Endothelial cell of umbilical vein (primary cell): Measurements from ENCODE around the gene CTLA4. TPM values are rescaled to one million over a fixed set of nuclear protein-coding genes. Genes with fewer than 3 reads are reported as not detected.

ENCODE experiments used
- BruUV-seq: library from RNA; stranded (reverse); fragments of 400-500 nt; replicated peaks from 2 replicates; lab custom pipeline; 2021; lab: Mats Ljungman, UMichigan
- CTCF ChIA-PET: fragments of 300-600, 350-600 bp; sonication (Branson Sonifier 250); formaldehyde crosslinking; loops from one replicate; lab custom pipeline; 2021; ENCODE audit warnings: antibody characterized with exemption, inconsistent platforms; lab: Charles Lee
- POLR2A ChIA-PET: fragments of 300-600, 350-600 bp; sonication (Branson Sonifier 250); formaldehyde crosslinking; loops from one replicate; lab custom pipeline; 2021; ENCODE audit warnings: antibody characterized with exemption, inconsistent platforms; lab: Charles Lee
- DNase-seq: peaks from one replicate; pipeline ENCODE4 v3.0.0-alpha.2; 2011; ENCODE audit warnings: low read depth, low spot score
- FAIRE-seq: peaks from 2 replicates; lab custom pipeline; 2011; peaks lifted over from hg19 to GRCh38; lab: Jason Lieb, UNC
- H2AFZ ChIP-seq: 2 replicates; pipeline ENCODE4 v1.6.0; 2012; ENCODE audit warnings: low read depth, low read length, control low read depth, inconsistent platforms
- H3K27ac ChIP-seq: 2 replicates; pipeline ENCODE4 v1.5.1; 2011; ENCODE audit warnings: low read depth, mild to moderate bottlenecking, control low read depth, low read length, moderate library complexity; ENCODE audit not compliant: insufficient read depth
- H3K27me3 ChIP-seq, 2 experiments: 2 replicates each; pipeline versions ENCODE4 v1.6.0 to v1.6.1; 2011; ENCODE audit warnings: low read length in 2 of 2, mixed read lengths in 1 of 2; ENCODE audit not compliant: control insufficient read depth in 2 of 2, insufficient read depth in 2 of 2
- H3K36me3 ChIP-seq, 2 experiments: 2 replicates in 1 of 2; 3 replicates in 1 of 2; pipeline ENCODE4 v1.5.1; 2011; ENCODE audit warnings: low read length in 2 of 2, mild to moderate bottlenecking in 1 of 2, moderate library complexity in 1 of 2; ENCODE audit not compliant: control insufficient read depth in 2 of 2, insufficient read depth in 2 of 2; ENCODE audit errors: extremely low read depth in 1 of 2
- H3K4me1 ChIP-seq: 3 replicates; pipeline ENCODE4 v1.5.1; 2011; ENCODE audit warnings: mild to moderate bottlenecking, low read length; ENCODE audit not compliant: control insufficient read depth, insufficient read depth; ENCODE audit errors: extremely low read depth
- H3K4me2 ChIP-seq: 2 replicates; pipeline ENCODE4 v1.6.1; 2011; ENCODE audit warnings: low read length, control low read depth, mixed read lengths; ENCODE audit not compliant: insufficient read depth
- H3K4me3 ChIP-seq, 3 experiments: fragments of 200-600 bp in 1 of 3; sonication (generic), shearing (Covaris generic) in 1 of 3; replicated peaks in 1 of 3; 2 replicates each; pipeline ENCODE4 v1.5.1; 2011 to 2016; ENCODE audit warnings: control low read depth in 3 of 3, low read length in 3 of 3, mild to moderate bottlenecking in 2 of 3, inconsistent platforms in 1 of 3, low read depth in 1 of 3, moderate library complexity in 1 of 3; ENCODE audit not compliant: insufficient read depth in 1 of 3
- H3K79me2 ChIP-seq: 2 replicates; pipeline ENCODE4 v1.6.0; 2012; ENCODE audit warnings: low read length, inconsistent platforms; ENCODE audit not compliant: control insufficient read depth, insufficient read depth
- H3K9ac ChIP-seq: replicated peaks from 2 replicates; pipeline ENCODE3; 2011; ENCODE audit warnings: low read length, control low read depth; ENCODE audit not compliant: insufficient read depth; ENCODE audit errors: extremely low read depth
- H3K9me1 ChIP-seq: replicated peaks from 3 replicates; pipeline ENCODE4 v1.6.0; 2011; ENCODE audit warnings: mild to moderate bottlenecking, low read length; ENCODE audit not compliant: control insufficient read depth, insufficient read depth; ENCODE audit errors: extremely low read depth
- H3K9me3 ChIP-seq: replicated peaks from 2 replicates; pipeline ENCODE4 v1.5.1; 2012; ENCODE audit warnings: low read length, inconsistent platforms; ENCODE audit not compliant: control insufficient read depth, insufficient read depth
- H4K20me1 ChIP-seq: replicated peaks from 2 replicates; pipeline ENCODE3; 2011; ENCODE audit warnings: mild to moderate bottlenecking, low read length; ENCODE audit not compliant: control insufficient read depth, insufficient read depth; ENCODE audit errors: extremely low read depth
- CTCF ChIP-seq, 2 donors: IDR thresholded peaks; 1 replicate in 1 of 2; 2 replicates in 1 of 2; pipeline ENCODE4 v1.5.1; 2011; ENCODE audit warnings: low read length in 2 of 2, mild to moderate bottlenecking in 2 of 2, moderate library complexity in 2 of 2, control low read depth in 1 of 2, inconsistent platforms in 1 of 2, low read depth in 1 of 2; ENCODE audit not compliant: insufficient read depth in 1 of 2; ENCODE audit errors: extremely low read depth in 1 of 2
- EZH2 ChIP-seq: IDR thresholded peaks from 2 replicates; pipeline ENCODE4 v1.6.1; 2012; ENCODE audit warnings: borderline replicate concordance, low read depth, mild to moderate bottlenecking, moderate library complexity, low read length, inconsistent platforms; ENCODE audit not compliant: severe bottlenecking
- FOS ChIP-seq: IDR thresholded peaks from 2 replicates; pipeline ENCODE4 v1.6.1; 2011; ENCODE audit warnings: mild to moderate bottlenecking, low read length, moderate library complexity, borderline replicate concordance; ENCODE audit not compliant: insufficient read depth
- GATA2 ChIP-seq: IDR thresholded peaks from 2 replicates; pipeline ENCODE4 v1.7.0; 2011; ENCODE audit warnings: low read depth, mild to moderate bottlenecking, moderate library complexity, mixed read lengths, low read length; ENCODE audit not compliant: insufficient read length, insufficient read depth
- JUN ChIP-seq: IDR thresholded peaks from 2 replicates; pipeline ENCODE4 v1.6.1; 2011; ENCODE audit warnings: borderline replicate concordance, low read depth; ENCODE audit not compliant: insufficient read length, insufficient read depth
- MAX ChIP-seq: IDR thresholded peaks from 2 replicates; pipeline ENCODE4 v1.6.1; 2011; ENCODE audit not compliant: insufficient read depth, insufficient read length
- MYC ChIP-seq: IDR thresholded peaks from one replicate; pipeline ENCODE4 v1.6.1; 2011; ENCODE audit warnings: mild to moderate bottlenecking, low read depth, low read length
- POLR2A ChIP-seq: IDR thresholded peaks from 2 replicates; pipeline ENCODE4 v1.6.1; 2012; ENCODE audit warnings: low read depth, mild to moderate bottlenecking, control low read depth, low read length
- POLR2AphosphoS5 ChIP-seq: IDR thresholded peaks from 2 replicates; pipeline ENCODE4 v1.6.1; 2012; ENCODE audit warnings: low read depth, mild to moderate bottlenecking, control low read depth, low read length, moderate library complexity; ENCODE audit not compliant: insufficient read depth
- dilution Hi-C: fragments of 300-500 bp; cut with MboI; formaldehyde crosslinking; loops from one replicate; pipeline ENCODE4 v1.15.0; 2019; ENCODE audit warnings: low sequenced_read_pairs; ENCODE audit not compliant: extremely low pct_ligation_motif_present
- intact Hi-C: fragments of 100-400 bp; cut with micrococcal nuclease; formaldehyde crosslinking; loops from one replicate; pipeline ENCODE4 v1.10.0; 2022
- polyA plus RNA-seq, 4 experiments: library from polyadenylated mRNA; depleted of rRNA in 3 of 4; stranded (reverse) in 3 of 4; unstranded in 1 of 4; fragments of >200 nt; gene quantifications; 2 replicates each; pipeline versions ENCODE4 v1.2.1 to v1.2.3, GENCODE V29; 2011 to 2012; ENCODE audit warnings: missing spikeins in 1 of 4
- total RNA-seq: library from RNA; stranded (reverse); gene quantifications from 2 replicates; pipeline ENCODE4 v1.2.3, GENCODE V29; 2021

Gene CTLA4
- total and polyA plus RNA-seq, 2 donors (not counting 3 experiments of a cell fraction or from before 2014, with no cell fraction given), result not detected

- DNase-seq, result no peak
- TF ChIP-seq CTCF (IDR thresholded peaks at IDR 0.05; ENCODE audit: extremely low read depth in 1 of 2, insufficient read depth in 1 of 2, low read depth in 1 of 2, low read length in 2 of 2) (no peak), POLR2A (no peak), JUN (no peak), MAX (no peak), POLR2AphosphoS5 (no peak), MYC (no peak), EZH2 (no peak), FOS (no peak), GATA2 (no peak)
- Histone ChIP-seq H4K20me1 (no peaks in the 10 kb centered on the region), H3K79me2 (no peaks in the 10 kb centered on the region), H3K27me3 (peaks cover 3 to 6% of the 10 kb centered on the region in 2 experiments), H3K4me1 (no peaks in the 10 kb centered on the region), H3K36me3 (no peaks in the 10 kb centered on the region), H3K9me3 (no peaks in the 10 kb centered on the region), H3K4me2 (no peak overlapping the region), H3K4me3 (no peak overlapping the region), H3K9ac (no peak overlapping the region), H3K27ac (no peak overlapping the region), H2AFZ (no peak overlapping the region), H3K9me1 (no peaks in the 10 kb centered on the region)
- no peak for FAIRE-seq
- CTCF ChIA-PET, result interaction anchor here (1.4 kb wide), 1 partner anchor 9 kb away, joined by 8 read pairs; no protein-coding TSS in a partner anchor
- BruUV-seq, result no TSS peak
- POLR2A ChIA-PET, result no interaction called here
- intact Hi-C loops, result no loop called here
- dilution Hi-C loops, result no loop called here
These were observed 51.3 kb downstream of the CTLA4 start for GRCh38 chr2:203918839-203919238.

Other genes starting within 250 kb of the CTLA4 start
- gene CD28, start 161.1 kb upstream of the CTLA4 start, total RNA-seq, result 0.15 TPM in 1 of 2 replicates, not detected in the other
- gene CD28, start 161.1 kb upstream of the CTLA4 start, polyA plus RNA-seq, result not detected in 2 replicates
- not detected in 2 replicates for gene ICOS, start 69.0 kb downstream of the CTLA4 start, total RNA-seq
- not detected in 2 replicates for gene ICOS, start 69.0 kb downstream of the CTLA4 start, polyA plus RNA-seq